Stomach (tissue), 4 donors: ENCODE data around the gene CDIPT.

Experiments
- CTCF ChIP-seq, 7 experiments: fragments of 450-650 bp in 4 of 7; fragments of 200-600 bp in 3 of 7; sonication (generic) in 3 of 7; IDR thresholded peaks; one replicate each; pipeline ENCODE4 v1.5.1; 2016 to 2019; ENCODE audit warnings: antibody characterized with exemption in 7 of 7, control low read depth in 2 of 7, mild to moderate bottlenecking in 1 of 7
- POLR2A ChIP-seq, 4 donors: fragments of 450-650 bp; IDR thresholded peaks; one replicate each; pipeline ENCODE4 v1.6.1; 2016; ENCODE audit warnings: antibody characterized with exemption in 4 of 4, control low read depth in 2 of 4, mild to moderate bottlenecking in 1 of 4, moderate library complexity in 1 of 4

GRCh38 chr16:29830774-29831173 is 32.3 kb downstream of the CDIPT start:
- TF ChIP-seq CTCF (IDR thresholded peaks at IDR 0.05): no peak
- TF ChIP-seq POLR2A (IDR thresholded peaks at IDR 0.05): no peak
